ENCODE results near the gene CDH4.

- TF ChIP-seq CTCF (IDR thresholded peaks at IDR 0.05 in 8 of 11, conservative IDR thresholded peaks at IDR 0.05 in 3 of 11) (no peak), POLR2AphosphoS5 (IDR thresholded peaks at IDR 0.05) (no peak), POLR2A (IDR thresholded peaks at IDR 0.05) (no peak)
These were observed 646.3 kb downstream of the CDH4 start for GRCh38 chr20:61898405-61898804.
